NT2/D1 (cell line): Measurements from ENCODE around the gene CHAF1A.

Experiments used
- DNase-seq: peaks from one replicate; pipeline ENCODE4 v3.0.0-alpha.2; 2011; ENCODE audit warnings: low read depth, low spot score
- H3K27me3 ChIP-seq: 2 replicates; pipeline ENCODE4 v1.6.0; 2011; ENCODE audit warnings: mild to moderate bottlenecking; ENCODE audit not compliant: insufficient read length, insufficient read depth
- H3K36me3 ChIP-seq: 2 replicates; pipeline ENCODE4 v1.6.1; 2011; ENCODE audit warnings: mild to moderate bottlenecking, low read length, mixed read lengths; ENCODE audit not compliant: insufficient read depth, insufficient read length
- H3K4me1 ChIP-seq: 2 replicates; pipeline ENCODE4 v1.5.1; 2011; ENCODE audit not compliant: insufficient read depth, insufficient read length
- H3K4me3 ChIP-seq: 2 replicates; pipeline ENCODE4 v1.5.1; 2011; ENCODE audit warnings: low read depth; ENCODE audit not compliant: insufficient read length
- H3K9ac ChIP-seq: 2 replicates; pipeline ENCODE4 v1.6.0; 2011; ENCODE audit warnings: low read depth; ENCODE audit not compliant: insufficient read length
- H3K9me3 ChIP-seq: 2 replicates; pipeline ENCODE4 v1.5.1; 2011; ENCODE audit warnings: mild to moderate bottlenecking, low read length; ENCODE audit not compliant: insufficient read depth
- SUZ12 ChIP-seq: IDR thresholded peaks from 2 replicates; pipeline ENCODE4 v1.6.1; 2011; ENCODE audit not compliant: insufficient read length, insufficient read depth; ENCODE audit errors: extremely low read depth
- YY1 ChIP-seq: IDR thresholded peaks from 2 replicates; pipeline ENCODE4 v1.6.1; 2011; ENCODE audit not compliant: insufficient read length, insufficient read depth
- ZNF274 ChIP-seq: IDR thresholded peaks from 2 replicates; pipeline ENCODE4 v1.6.1; 2011; ENCODE audit warnings: mild to moderate bottlenecking, low read depth, low read length

Gene CHAF1A

GRCh38 chr19:4492337-4493103 is 90.1 kb downstream of the CHAF1A start:
- Histone ChIP-seq H3K36me3 (peaks cover 88% of the 10 kb centered on the region), H3K9me3 (no peaks in the 10 kb centered on the region), H3K4me3 (no peak overlapping the region), H3K27me3 (no peaks in the 10 kb centered on the region), H3K9ac (no peak overlapping the region), H3K4me1 (peaks cover 9% of the 10 kb centered on the region)
- TF ChIP-seq YY1, result no peak
- TF ChIP-seq ZNF274, result no peak
- TF ChIP-seq SUZ12, result no peak
- DNase-seq, result no peak
